Immature natural killer cell (primary cell): Measurements from ENCODE around the gene SBF1. TPM values are rescaled to one million over a fixed set of nuclear protein-coding genes. Genes with fewer than 3 reads are reported as not detected.
"Not testable (repeated sequence)": the region's sequence is repeated elsewhere in the genome, so short reads cannot be mapped to it uniquely, and the experiment has no call there.

Source experiments
- DNase-seq, 3 donors: peaks; one replicate each; pipeline ENCODE4 v3.0.0; 2022; ENCODE audit warnings: mixed read lengths in 1 of 3
- H3K27ac Mint-ChIP-seq, 6 donors: one replicate each; pipeline ENCODE4 v1.8.0; 2020; ENCODE audit warnings: mixed read lengths in 6 of 6, mild to moderate bottlenecking in 5 of 6, inconsistent platforms in 4 of 6, moderate library complexity in 3 of 6
- H3K27me3 Mint-ChIP-seq, 3 donors: one replicate each; pipeline ENCODE4 v1.8.0; 2020 to 2021; ENCODE audit warnings: low read depth in 3 of 3, mild to moderate bottlenecking in 3 of 3, mixed read lengths in 3 of 3, moderate library complexity in 3 of 3, inconsistent platforms in 1 of 3
- H3K36me3 Mint-ChIP-seq, 3 donors: one replicate each; pipeline ENCODE4 v1.8.0; 2020; ENCODE audit warnings: mixed read lengths in 3 of 3, inconsistent platforms in 2 of 3, mild to moderate bottlenecking in 2 of 3
- H3K4me1 Mint-ChIP-seq, 2 donors: one replicate each; pipeline ENCODE4 v1.8.0; 2020; ENCODE audit warnings: inconsistent platforms in 2 of 2, mild to moderate bottlenecking in 2 of 2, mixed read lengths in 2 of 2, moderate library complexity in 1 of 2
- H3K4me3 Mint-ChIP-seq, 5 donors: one replicate each; pipeline ENCODE4 v1.8.0; 2020; ENCODE audit warnings: mild to moderate bottlenecking in 5 of 5, mixed read lengths in 5 of 5, inconsistent platforms in 3 of 5, moderate library complexity in 3 of 5
- H3K9me3 Mint-ChIP-seq, 6 donors: one replicate each; pipeline ENCODE4 v1.8.0; 2020; ENCODE audit warnings: mild to moderate bottlenecking in 6 of 6, mixed read lengths in 6 of 6, inconsistent platforms in 4 of 6, moderate library complexity in 3 of 6
- polyA plus RNA-seq, 3 donors: library from polyadenylated mRNA; unstranded; fragments of 300-500 nt; fragmentation: Illumina TruSeq; gene quantifications; one replicate each; pipeline ENCODE4 v1.2.3, GENCODE V29; 2021

SBF1 gene
- polyA plus RNA-seq, 3 donors from 2014 or later = 12.1 to 42.8 (median 14.2) TPM

- Mint-ChIP-seq H3K9me3 (no peaks in the 10 kb centered on the region), H3K4me1 (peaks cover 0 to under 1% of the 10 kb centered on the region in 2 donors), H3K27me3 (peaks cover 1 to 8% (median 2%) of the 10 kb centered on the region in 3 donors), H3K4me3 (no peak overlapping the region), H3K27ac (no peak overlapping the region), H3K36me3 (peaks cover 18 to 45% (median 19%) of the 10 kb centered on the region in 3 donors)
- DNase-seq = no peak
Measured at GRCh38 chr22:50420581-50420980, 54.3 kb downstream of the SBF1 start.

- Mint-ChIP-seq H3K36me3 (peaks cover 14 to 42% (median 15%) of the 10 kb centered on the region in 3 donors), H3K27ac (peak overlapping the region in 1 of 6 donors; percentile 49), H3K27me3 (peaks cover under 1 to 7% (median 2%) of the 10 kb centered on the region in 3 donors), H3K4me1 (no peaks in the 10 kb centered on the region), H3K4me3 (no peak overlapping the region), H3K9me3 (no peaks in the 10 kb centered on the region)
- DNase-seq = no peak
Measured at GRCh38 chr22:50420015-50420414, 54.8 kb downstream of the SBF1 start.

- H3K9me3 Mint-ChIP-seq = no peaks in the 10 kb centered on the region
- no peak for DNase-seq
Measured at GRCh38 chr22:50419116-50419515, 55.7 kb downstream of the SBF1 start.

GRCh38 chr22:50418624-50419023 is 56.2 kb downstream of the SBF1 start:
- DNase-seq = no peak
- Mint-ChIP-seq H3K36me3 (peaks cover 8 to 38% (median 8%) of the 10 kb centered on the region in 3 donors), H3K27me3 (peaks cover 0 to 6% (median 0%) of the 10 kb centered on the region in 3 donors), H3K4me3 (no peak overlapping the region), H3K9me3 (no peaks in the 10 kb centered on the region), H3K27ac (no peak overlapping the region), H3K4me1 (no peaks in the 10 kb centered on the region)

More at GRCh38 chr22:50419116-50419515, 55.7 kb downstream of the SBF1 start:
- Mint-ChIP-seq H3K27ac (no peak overlapping the region), H3K4me1 (no peaks in the 10 kb centered on the region), H3K36me3 (peaks cover 10 to 38% (median 11%) of the 10 kb centered on the region in 3 donors), H3K27me3 (peaks cover 0 to 6% (median 0%) of the 10 kb centered on the region in 3 donors), H3K4me3 (no peak overlapping the region)

- H3K27me3 Mint-ChIP-seq = peaks cover 0 to 6% (median 0%) of the 10 kb centered on the region in 3 donors
- H3K4me1 Mint-ChIP-seq = no peaks in the 10 kb centered on the region
- H3K27ac Mint-ChIP-seq = no peak overlapping the region
Measured at GRCh38 chr22:50417411-50418210, 57.2 kb downstream of the SBF1 start.

GRCh38 chr22:50416996-50417395 is 57.8 kb downstream of the SBF1 start:
- Mint-ChIP-seq H3K4me1 (no peaks in the 10 kb centered on the region), H3K36me3 (peaks cover 7 to 35% (median 7%) of the 10 kb centered on the region in 3 donors), H3K27me3 (peaks cover 0 to 6% (median 0%) of the 10 kb centered on the region in 3 donors), H3K4me3 (no peak overlapping the region), H3K27ac (no peak overlapping the region), H3K9me3 (no peaks in the 10 kb centered on the region)
- DNase-seq = no peak

More at GRCh38 chr22:50417411-50418210, 57.2 kb downstream of the SBF1 start:
- DNase-seq = no peak
- Mint-ChIP-seq H3K36me3 (peaks cover 7 to 38% (median 7%) of the 10 kb centered on the region in 3 donors), H3K9me3 (no peaks in the 10 kb centered on the region), H3K4me3 (no peak overlapping the region)

GRCh38 chr22:50415426-50415825 is 59.4 kb downstream of the SBF1 start:
- Mint-ChIP-seq H3K36me3 (peaks cover 3 to 28% (median 5%) of the 10 kb centered on the region in 3 donors), H3K4me3 (no peak overlapping the region), H3K9me3 (no peaks in the 10 kb centered on the region), H3K4me1 (no peaks in the 10 kb centered on the region), H3K27ac (no peak overlapping the region), H3K27me3 (peaks cover 0 to 4% (median 0%) of the 10 kb centered on the region in 3 donors)
- DNase-seq = no peak

GRCh38 chr22:50414476-50415248 is 60.2 kb downstream of the SBF1 start:
- DNase-seq = no peak
- Mint-ChIP-seq H3K27me3 (no peaks in the 10 kb centered on the region), H3K4me3 (no peak overlapping the region), H3K36me3 (peaks cover 3 to 22% (median 5%) of the 10 kb centered on the region in 3 donors), H3K27ac (no peak overlapping the region), H3K4me1 (no peaks in the 10 kb centered on the region), H3K9me3 (no peaks in the 10 kb centered on the region)

- H3K4me3 Mint-ChIP-seq, H3K27ac Mint-ChIP-seq, DNase-seq, H3K9me3 Mint-ChIP-seq, H3K36me3 Mint-ChIP-seq, H3K27me3 Mint-ChIP-seq: not testable (repeated sequence)
- H3K4me1 Mint-ChIP-seq = peaks cover 11 to 14% of the 10 kb centered on the region in 2 donors
Measured at GRCh38 chr22:50408954-50409353, 65.9 kb downstream of the SBF1 start.

- Mint-ChIP-seq H3K4me1 (peaks cover 15 to 19% of the 10 kb centered on the region in 2 donors), H3K4me3 (no peak overlapping the region), H3K27ac (peak overlapping the region in 3 of 6 donors; percentile 18 to 70 (median 53)), H3K36me3 (peaks cover 0 to 4% (median 0%) of the 10 kb centered on the region in 3 donors), H3K27me3 (peaks cover 0 to 4% (median 0%) of the 10 kb centered on the region in 3 donors), H3K9me3 (no peaks in the 10 kb centered on the region)
- DNase-seq = no peak
Measured at GRCh38 chr22:50408311-50408710, 66.5 kb downstream of the SBF1 start.

- peaks cover 19 to 34% of the 10 kb centered on the region in 2 donors for H3K4me1 Mint-ChIP-seq
- peak overlapping the region; percentile 13 to 91 (median 81) for H3K27ac Mint-ChIP-seq
- no peak for DNase-seq
- peaks cover 0 to 4% (median 0%) of the 10 kb centered on the region in 3 donors for H3K27me3 Mint-ChIP-seq
- no peaks in the 10 kb centered on the region for H3K9me3 Mint-ChIP-seq
- H3K4me3 Mint-ChIP-seq = no peak overlapping the region
- peaks cover 0 to 4% (median 0%) of the 10 kb centered on the region in 3 donors for H3K36me3 Mint-ChIP-seq
Measured at GRCh38 chr22:50406416-50407170, 68.2 kb downstream of the SBF1 start.

GRCh38 chr22:50403701-50404101 is 71.1 kb downstream of the SBF1 start:
- peaks cover 39 to 58% of the 10 kb centered on the region in 2 donors for H3K4me1 Mint-ChIP-seq
- H3K36me3 Mint-ChIP-seq = peaks cover 0 to 4% (median 0%) of the 10 kb centered on the region in 3 donors
- H3K4me3 Mint-ChIP-seq = no peak overlapping the region
- DNase-seq = no peak
- H3K9me3 Mint-ChIP-seq = no peaks in the 10 kb centered on the region
- peaks cover 0 to 6% (median 0%) of the 10 kb centered on the region in 3 donors for H3K27me3 Mint-ChIP-seq
- H3K27ac Mint-ChIP-seq = peak overlapping the region in 3 of 6 donors; percentile 30 to 80 (median 59)

- Mint-ChIP-seq H3K4me1 (peaks cover 46 to 66% of the 10 kb centered on the region in 2 donors), H3K27me3 (peaks cover 0 to 6% (median 0%) of the 10 kb centered on the region in 3 donors), H3K9me3 (no peaks in the 10 kb centered on the region), H3K36me3 (peaks cover 0 to 4% (median 3%) of the 10 kb centered on the region in 3 donors), H3K27ac (peak overlapping the region in 5 of 6 donors; percentile 19 to 73 (median 48)), H3K4me3 (no peak overlapping the region)
- DNase-seq = no peak
Measured at GRCh38 chr22:50401907-50402306, 72.9 kb downstream of the SBF1 start.
